ENCODE measurements around the gene MS4A18. TPM values are rescaled to one million over a fixed set of nuclear protein-coding genes. Genes with fewer than 3 reads are reported as not detected.

Gene MS4A18
- total RNA-seq, 2 experiments from 2014 or later, result not detected

DNA sequence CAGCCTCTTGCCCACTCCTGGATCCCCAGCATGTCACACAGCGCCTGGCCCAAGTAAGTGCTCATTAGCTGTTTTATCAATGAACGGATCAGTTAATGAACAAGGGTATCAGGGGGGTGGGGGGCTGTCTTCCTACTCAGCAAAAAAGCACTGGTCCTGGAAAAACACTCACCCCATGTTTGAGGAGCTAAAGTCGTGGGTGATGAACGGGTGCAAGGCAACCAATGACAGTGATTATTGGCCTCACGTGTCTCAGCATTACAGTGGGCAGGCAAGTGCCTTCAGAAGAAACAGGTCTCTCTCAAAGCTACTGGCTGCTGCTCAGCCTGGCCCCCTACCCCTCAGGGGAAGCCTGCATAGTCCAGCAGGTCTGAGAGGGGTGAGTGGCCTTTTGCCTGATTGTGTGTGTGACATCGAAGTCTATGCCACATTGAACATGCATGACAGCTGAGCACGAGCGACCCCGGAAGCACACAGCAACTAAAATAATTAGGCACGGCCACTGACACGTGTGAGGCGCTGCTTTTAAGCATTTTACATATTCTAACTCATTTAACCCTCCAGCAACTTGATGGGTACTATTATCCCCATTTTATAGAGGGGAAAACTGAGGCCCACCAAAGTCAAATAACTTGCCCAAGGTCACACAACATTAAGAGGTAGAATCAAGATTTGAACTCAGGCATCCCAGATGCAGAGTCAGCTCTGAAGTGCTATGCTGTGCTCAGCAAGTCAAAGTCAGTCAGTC lies 58.0 kb downstream of the MS4A18 start:
- Mint-ChIP-seq H3K27ac (no peak overlapping the region), H3K9me3 (no peaks in the 10 kb centered on the region), H3K36me3 (ENCODE audit: low read depth) (no peaks in the 10 kb centered on the region), H3K4me3 (no peak overlapping the region), H3K27me3 (no peaks in the 10 kb centered on the region), H3K4me1 (ENCODE audit: low read depth) (no peaks in the 10 kb centered on the region)
- no peak for ATAC-seq
- CTCF ChIA-PET, result interaction anchor here (1.2 to 11.7 kb wide), 2 partner anchors 18 to 49 kb away, joined by 5 to 116 read pairs; no protein-coding TSS in a partner anchor
- intact Hi-C loops (cut with micrococcal nuclease), result no loop called here
- POLR2A ChIA-PET, result interaction anchor here (1.1 kb wide), 1 partner anchor 14 kb away, joined by 4 read pairs; no protein-coding TSS in a partner anchor
- TF ChIP-seq CTCF (IDR thresholded peaks at IDR 0.05), result no peak
- DNase-seq, result no peak

DNA sequence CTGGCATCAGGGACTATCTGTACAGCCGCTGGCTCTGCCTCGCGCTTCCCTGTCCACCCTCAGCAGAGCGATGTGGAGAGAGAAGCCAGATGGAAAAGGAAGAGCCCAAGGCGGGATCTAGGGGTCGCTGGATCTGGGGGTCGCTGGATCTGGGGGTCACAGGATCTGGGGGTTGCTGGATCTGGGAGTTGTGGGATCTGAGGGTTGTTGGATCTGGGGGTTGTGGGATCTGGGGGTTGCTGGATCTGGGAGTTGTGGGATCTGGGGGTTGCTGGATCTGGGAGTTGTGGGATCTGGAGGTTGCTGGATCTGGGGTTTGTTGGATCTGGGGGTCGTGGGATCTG lies 58.6 kb downstream of the MS4A18 start:
- intact Hi-C loops (cut with micrococcal nuclease), result no loop called here

GRCh38 chr11:60783911-60784310 lies 59.4 kb downstream of the MS4A18 start:
- no peak for ATAC-seq
- ChIA-PET POLR2A (no interaction called here), CTCF (interaction anchor here (1.0 to 2.1 kb wide), 3 partner anchors 8 to 115 kb away, joined by 3 to 19 read pairs (median 3); no protein-coding TSS in a partner anchor)
- intact Hi-C loops (cut with micrococcal nuclease), result no loop called here
- Mint-ChIP-seq H3K9me3 (no peaks in the 10 kb centered on the region), H3K4me1 (ENCODE audit: low read depth) (no peaks in the 10 kb centered on the region), H3K27me3 (no peaks in the 10 kb centered on the region), H3K27ac (no peak overlapping the region), H3K4me3 (no peak overlapping the region), H3K36me3 (ENCODE audit: low read depth) (no peaks in the 10 kb centered on the region)
- no peak for TF ChIP-seq CTCF (IDR thresholded peaks at IDR 0.05)
- DNase-seq, result no peak

More for the DNA sequence above, 58.6 kb downstream of the MS4A18 start:
- Mint-ChIP-seq H3K36me3 (ENCODE audit: low read depth) (no peaks in the 10 kb centered on the region), H3K27ac (no peak overlapping the region), H3K27me3 (no peaks in the 10 kb centered on the region), H3K4me1 (ENCODE audit: low read depth) (no peaks in the 10 kb centered on the region), H3K4me3 (no peak overlapping the region), H3K9me3 (no peaks in the 10 kb centered on the region)
- ChIA-PET CTCF (interaction anchor here (1.2 kb wide), 1 partner anchor 48 kb away, joined by 5 read pairs; no protein-coding TSS in a partner anchor), POLR2A (interaction anchor here (1.1 kb wide), 1 partner anchor 15 kb away, joined by 4 read pairs; no protein-coding TSS in a partner anchor)
- no peak for TF ChIP-seq CTCF (IDR thresholded peaks at IDR 0.05)
- ATAC-seq (no peak), DNase-seq (no peak)

- Mint-ChIP-seq H3K4me1 (ENCODE audit: low read depth) (no peaks in the 10 kb centered on the region), H3K4me3 (no peak within 1 kb of the TSS), H3K27ac (no peak within 1 kb of the TSS), H3K27me3 (no peaks in the 10 kb centered on the region), H3K36me3 (ENCODE audit: low read depth) (no peaks in the 10 kb centered on the region), H3K9me3 (no peaks in the 10 kb centered on the region)
- ChIA-PET POLR2A (no interaction called here), CTCF (interaction anchor here (2.1 kb wide), 1 partner anchor 10 kb away, joined by 19 read pairs; no protein-coding TSS in a partner anchor)
- TF ChIP-seq CTCF (IDR thresholded peaks at IDR 0.05), result no peak
- ATAC-seq (no peak), DNase-seq (no peak)
- intact Hi-C loops (cut with micrococcal nuclease), result no loop called here
Measured at GRCh38 chr11:60785136-60785535, 60.6 kb downstream of the MS4A18 start, which contains the start of gene MS4A10. Gene MS4A10 (plus strand): TSS chr11:60785333. CDS start chr11:60790336, 5,003 bp downstream.

DNA sequence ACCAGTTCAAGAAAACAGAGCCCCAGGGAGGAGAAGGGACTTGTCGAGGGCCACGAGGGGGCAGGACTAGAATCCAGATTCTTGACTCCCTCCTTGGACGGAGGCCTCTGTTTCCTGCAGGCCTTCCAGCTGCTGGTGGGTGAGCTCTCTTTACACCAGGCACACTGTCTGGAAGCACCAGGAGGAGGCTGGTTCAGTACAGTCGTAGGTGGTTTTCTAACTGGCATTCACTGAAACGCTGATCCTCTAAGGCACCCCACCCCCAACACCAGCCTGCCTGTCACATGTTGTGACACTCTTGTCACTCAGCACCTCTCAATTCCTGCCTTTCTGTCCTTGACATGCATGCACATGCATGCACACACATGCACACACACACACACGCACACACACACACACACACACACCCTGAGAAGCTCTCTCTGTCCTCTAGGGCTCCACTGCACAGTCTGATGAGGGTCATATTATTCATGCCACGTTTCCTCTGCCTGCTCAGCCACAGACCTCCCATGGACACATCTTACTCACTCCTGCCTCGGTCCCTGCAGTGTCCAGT lies 61.4 kb downstream of the MS4A18 start:
- intact Hi-C loops (cut with micrococcal nuclease), result no loop called here
- Mint-ChIP-seq H3K9me3 (no peaks in the 10 kb centered on the region), H3K27me3 (no peaks in the 10 kb centered on the region), H3K4me3 (no peak overlapping the region), H3K27ac (no peak overlapping the region), H3K36me3 (ENCODE audit: low read depth) (no peaks in the 10 kb centered on the region), H3K4me1 (ENCODE audit: low read depth) (no peaks in the 10 kb centered on the region)
- DNase-seq (no peak), ATAC-seq (no peak)
- POLR2A ChIA-PET, result no interaction called here
- CTCF ChIA-PET, result interaction anchor here (1.0 to 2.1 kb wide), 2 partner anchors 10 kb away, joined by 3 to 19 read pairs; no protein-coding TSS in a partner anchor
- no peak for TF ChIP-seq CTCF (IDR thresholded peaks at IDR 0.05)
